ENCODE results near the gene PIGA.
A peak's percentile ranks its signal among the peaks of the same experiment; 100 is the strongest.

The PIGA gene, protein sequence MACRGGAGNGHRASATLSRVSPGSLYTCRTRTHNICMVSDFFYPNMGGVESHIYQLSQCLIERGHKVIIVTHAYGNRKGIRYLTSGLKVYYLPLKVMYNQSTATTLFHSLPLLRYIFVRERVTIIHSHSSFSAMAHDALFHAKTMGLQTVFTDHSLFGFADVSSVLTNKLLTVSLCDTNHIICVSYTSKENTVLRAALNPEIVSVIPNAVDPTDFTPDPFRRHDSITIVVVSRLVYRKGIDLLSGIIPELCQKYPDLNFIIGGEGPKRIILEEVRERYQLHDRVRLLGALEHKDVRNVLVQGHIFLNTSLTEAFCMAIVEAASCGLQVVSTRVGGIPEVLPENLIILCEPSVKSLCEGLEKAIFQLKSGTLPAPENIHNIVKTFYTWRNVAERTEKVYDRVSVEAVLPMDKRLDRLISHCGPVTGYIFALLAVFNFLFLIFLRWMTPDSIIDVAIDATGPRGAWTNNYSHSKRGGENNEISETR

GRCh38 chrX:15335135-15336022 is at the start of gene PIGA:
PIGA (minus strand) TSS chrX:15335523; CDS start chrX:15331930, 3,593 bp downstream.
- DNase-seq (ENCODE audit: low read depth): peak; percentile 95

DNA sequence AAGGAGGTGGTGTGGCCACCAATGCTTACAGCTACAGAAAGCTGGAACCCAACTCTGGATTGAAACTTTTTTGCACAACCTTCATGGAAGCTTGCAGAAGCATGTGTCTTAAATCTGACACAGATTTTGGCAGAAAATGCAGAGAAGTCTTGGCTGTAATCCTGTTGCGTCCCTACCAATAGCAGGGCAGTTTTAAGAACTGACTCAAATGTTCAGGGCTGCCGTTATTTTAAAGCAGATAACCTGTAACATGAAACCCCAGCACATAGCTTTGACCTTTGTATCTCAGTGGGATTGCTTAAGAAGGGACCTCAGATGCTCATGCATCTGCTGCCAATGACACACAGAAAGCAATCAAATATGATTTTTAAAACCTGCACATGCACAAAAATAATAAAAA is 49.0 kb upstream of the PIGA start, which contains the start of gene VEGFD:
Gene VEGFD, minus strand, starts transcription at position 110 of the 400 bp plus-strand sequence. CDS start 467 bp downstream, outside the sequence.
- DNase-seq (ENCODE audit: low read depth): no peak

- DNase-seq (ENCODE audit: low read depth): no peak
Measured at GRCh38 chrX:15382813-15383212, 47.5 kb upstream of the PIGA start.

DNA sequence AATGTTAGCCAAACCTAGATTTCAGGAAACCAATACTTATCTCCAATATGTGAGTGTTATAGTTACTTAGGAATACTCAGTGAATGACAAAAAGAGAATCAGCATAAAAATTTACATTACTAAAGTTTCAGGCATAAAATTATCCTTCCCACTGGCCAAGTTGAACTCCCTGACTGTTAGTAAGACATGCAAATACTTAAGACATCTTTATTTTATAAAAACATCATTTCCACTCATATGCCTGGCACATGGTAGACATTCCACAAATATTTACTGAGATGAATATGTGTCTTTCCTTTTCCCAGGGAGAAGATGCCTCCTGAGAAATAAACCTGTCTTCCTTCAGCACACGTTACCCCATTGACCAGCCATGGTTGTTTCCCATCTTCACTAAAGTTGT is 41.6 kb upstream of the PIGA start:
- no peak for DNase-seq (ENCODE audit: low read depth)

DNA sequence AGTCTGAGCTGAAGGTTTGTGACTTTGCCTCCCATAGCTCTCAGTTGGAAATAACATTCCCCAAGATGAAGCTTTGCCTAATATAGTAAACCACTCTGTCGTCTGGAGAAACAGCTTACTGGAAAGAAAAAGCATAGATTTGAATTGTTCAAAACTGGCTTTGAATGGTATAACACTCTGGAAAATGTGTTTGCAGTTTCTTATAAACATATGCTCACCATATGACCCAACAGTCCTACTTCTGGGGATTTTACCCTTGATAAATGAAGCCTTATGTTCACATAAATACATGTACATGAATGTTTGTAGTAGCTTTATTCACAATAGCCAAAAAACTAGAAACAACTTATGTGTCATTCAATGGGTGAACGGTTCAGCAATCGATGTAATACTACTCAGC is 38.7 kb upstream of the PIGA start:
- DNase-seq (ENCODE audit: low read depth): no peak

GRCh38 chrX:15366506-15367352 is 31.4 kb upstream of the PIGA start:
- no peak for DNase-seq (ENCODE audit: low read depth)

DNA sequence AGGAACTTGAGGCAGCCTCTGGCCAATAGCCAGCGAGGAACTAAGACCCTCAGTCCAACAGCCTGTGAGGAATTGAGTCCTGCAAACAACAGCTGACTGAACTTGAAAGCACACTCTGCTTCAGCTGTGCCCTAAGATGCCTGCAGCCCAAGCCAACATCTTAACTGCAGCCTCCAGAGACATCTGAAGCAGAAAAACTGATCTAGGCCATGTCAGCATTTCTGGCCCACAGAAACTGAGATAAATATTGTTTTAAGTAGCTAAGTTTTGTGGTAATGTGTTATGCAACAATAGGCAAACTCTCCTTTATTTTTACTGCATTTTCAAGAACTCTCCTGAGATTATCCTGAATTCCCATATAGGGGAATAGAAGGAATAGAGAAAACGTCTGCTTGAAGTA is 24.4 kb upstream of the PIGA start:
- DNase-seq (ENCODE audit: low read depth): no peak

DNA sequence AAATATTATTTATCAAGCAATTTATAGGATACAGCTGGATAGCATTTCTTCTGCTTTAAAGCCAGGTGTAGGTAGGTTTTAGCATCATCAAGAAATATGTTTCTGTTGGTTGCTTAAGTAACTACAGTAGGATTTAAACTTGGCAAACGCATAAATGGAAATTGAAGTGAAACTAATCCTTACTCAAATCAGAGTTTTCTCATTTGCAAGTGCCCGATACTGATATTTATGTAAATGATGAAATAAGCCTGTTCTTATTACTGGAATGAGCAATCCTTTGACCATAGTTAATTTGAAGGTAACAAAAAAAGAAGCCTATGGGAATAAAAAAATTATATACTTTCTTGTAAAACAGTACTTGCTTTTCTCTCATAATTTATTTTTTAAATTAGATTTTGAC is 23.2 kb upstream of the PIGA start:
- no peak for DNase-seq (ENCODE audit: low read depth)

DNA sequence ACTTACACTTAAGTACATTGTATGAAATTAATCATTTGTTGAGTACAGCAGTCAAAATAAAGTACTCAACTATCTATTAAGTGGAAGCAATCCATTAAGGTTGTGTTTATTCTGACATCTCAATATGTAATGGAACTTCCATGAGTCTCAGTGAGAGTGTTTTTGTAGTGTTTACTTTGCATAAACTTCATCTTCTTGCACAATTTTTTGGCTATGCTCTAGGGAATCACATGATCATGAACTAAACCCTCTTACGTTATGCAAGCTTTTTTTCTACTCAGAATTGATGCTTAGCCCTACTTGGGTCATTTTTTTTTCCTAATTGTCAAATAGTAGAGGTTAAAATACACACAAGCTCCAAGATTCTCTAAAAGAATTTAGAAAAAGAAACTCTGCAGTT is 21.1 kb upstream of the PIGA start:
- no peak for DNase-seq (ENCODE audit: low read depth)

DNA sequence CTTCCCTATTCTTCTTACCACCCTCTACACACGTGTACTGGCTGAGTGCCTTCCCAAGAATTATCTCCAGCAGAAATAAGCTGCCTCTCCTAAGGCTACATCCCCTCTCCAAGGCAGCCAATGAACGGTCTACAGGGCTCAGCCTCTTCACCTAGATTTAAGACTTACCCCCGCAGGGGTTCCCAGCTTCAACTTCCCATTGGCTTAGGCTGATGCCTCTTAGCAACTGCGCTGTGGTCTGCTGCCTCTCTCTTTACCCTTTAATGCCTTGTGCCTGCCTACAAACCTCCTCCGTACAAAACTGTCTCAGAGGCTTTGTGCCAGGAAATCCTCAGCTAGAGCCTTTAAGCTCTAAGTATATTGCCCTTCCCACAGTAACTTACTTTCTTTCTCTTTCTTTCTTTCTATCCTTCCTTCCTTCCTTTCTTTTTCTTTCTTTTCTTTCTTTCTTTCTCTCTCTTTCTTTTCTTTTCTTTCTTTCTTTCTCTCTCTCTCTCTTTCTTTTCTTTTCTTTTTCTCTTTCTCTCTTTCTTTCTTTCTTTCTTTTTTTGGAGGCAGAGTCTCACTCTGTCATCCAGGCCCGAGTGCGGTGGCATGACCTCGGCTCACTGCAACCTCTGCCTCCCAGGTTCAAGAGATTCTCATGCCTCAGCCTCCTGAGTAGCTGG is 15.1 kb upstream of the PIGA start:
- DNase-seq (ENCODE audit: low read depth): no peak

DNA sequence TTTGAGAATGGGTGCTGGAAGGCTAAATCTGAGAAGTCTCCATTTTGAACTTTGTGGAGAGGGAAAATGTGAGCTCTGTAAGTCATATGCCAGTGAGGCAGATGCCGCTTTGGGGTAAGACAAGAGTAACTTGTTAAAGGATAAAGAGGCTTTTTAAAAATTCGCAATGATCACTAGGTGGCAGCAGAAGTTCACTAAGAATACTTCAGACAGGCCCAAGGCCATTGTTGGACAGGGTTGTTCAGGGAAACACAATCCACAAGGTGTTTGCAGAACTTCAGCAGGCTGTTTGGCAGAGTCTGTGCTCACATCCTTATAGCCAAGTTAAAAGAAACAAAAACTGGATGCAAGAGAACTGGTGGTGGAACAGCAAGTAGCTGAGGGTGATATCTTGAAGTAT is 13.7 kb upstream of the PIGA start:
- DNase-seq (ENCODE audit: low read depth): peak; percentile 58

- DNase-seq (ENCODE audit: low read depth): no peak
Measured at GRCh38 chrX:15345976-15346375, 10.7 kb upstream of the PIGA start.

- DNase-seq (ENCODE audit: low read depth): no peak
Measured at GRCh38 chrX:15344106-15344505, 8.8 kb upstream of the PIGA start.

- peak; percentile 14 for DNase-seq (ENCODE audit: low read depth)
Measured at GRCh38 chrX:15343075-15343476, 7.8 kb upstream of the PIGA start.

DNA sequence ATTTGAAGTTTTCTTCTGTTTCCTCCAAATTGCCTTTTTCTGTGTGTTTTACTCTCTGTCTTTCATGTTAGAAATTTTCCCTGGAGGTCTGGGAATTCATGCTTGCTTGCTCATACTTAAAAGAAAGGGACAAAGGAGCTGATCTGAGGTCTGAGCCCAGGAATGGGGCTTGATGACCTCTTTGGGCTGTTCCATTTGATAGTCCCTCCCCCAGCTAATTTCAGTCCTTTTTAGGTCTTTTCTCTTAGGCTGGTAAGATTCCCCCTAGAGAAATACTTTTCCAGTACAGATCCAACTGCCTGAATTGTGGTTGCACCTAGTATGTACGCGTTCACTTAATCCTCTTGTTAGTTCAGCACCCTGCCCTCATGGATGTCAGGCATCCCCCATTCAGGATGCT is 5.5 kb upstream of the PIGA start:
- no peak for DNase-seq (ENCODE audit: low read depth)

GRCh38 chrX:15336023-15336413 is 695 bp upstream of the PIGA start:
- DNase-seq (ENCODE audit: low read depth): peak; percentile 75

- DNase-seq (ENCODE audit: low read depth): peak; percentile 42
Measured at GRCh38 chrX:15334561-15334960, 762 bp downstream of the PIGA start.

DNA sequence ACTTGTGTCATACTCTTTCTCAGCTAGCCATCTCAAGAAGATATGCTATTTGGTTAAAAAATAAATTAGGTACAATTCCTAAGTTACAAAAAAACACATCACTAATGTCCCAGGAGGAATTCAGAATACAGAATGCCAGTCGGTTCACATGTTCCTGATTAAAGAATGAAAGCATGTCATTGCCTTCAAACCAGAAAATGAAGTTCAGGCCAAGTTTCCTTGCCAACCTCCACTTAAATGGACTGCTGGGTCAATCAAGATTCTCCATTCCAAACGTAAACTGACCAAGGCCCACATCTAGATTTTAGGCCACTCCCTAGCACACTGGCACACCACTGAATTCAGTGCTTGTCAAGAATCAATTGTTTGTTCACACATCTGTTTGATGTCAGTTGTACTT is 6.5 kb downstream of the PIGA start:
- no peak for DNase-seq (ENCODE audit: low read depth)

DNA sequence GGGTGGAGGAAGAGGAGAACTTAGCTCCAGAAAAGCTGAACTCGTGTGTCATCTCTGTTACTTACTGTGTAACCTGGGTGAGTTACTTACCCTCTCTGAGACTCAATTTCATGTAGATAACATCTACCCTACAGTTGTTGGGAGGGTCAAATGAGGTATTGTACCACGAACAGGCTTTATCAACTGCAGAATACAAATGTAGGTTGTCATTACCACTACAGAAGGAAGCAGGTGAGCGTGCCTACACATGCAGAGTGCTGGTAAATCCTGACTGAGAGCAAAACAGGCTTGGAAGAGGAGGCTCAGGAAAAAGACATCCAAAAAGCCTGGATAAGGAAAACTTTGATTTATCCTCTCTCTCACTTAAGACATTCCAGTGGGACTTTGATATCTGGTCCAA is 7.2 kb downstream of the PIGA start:
- DNase-seq (ENCODE audit: low read depth): no peak

- DNase-seq (ENCODE audit: low read depth): no peak
Measured at GRCh38 chrX:15322472-15322871, 12.9 kb downstream of the PIGA start.

GRCh38 chrX:15322072-15322471 is 13.3 kb downstream of the PIGA start:
- DNase-seq (ENCODE audit: low read depth): no peak
